GM23338 (cell line): Measurements from ENCODE around the gene CLHC1.

Source experiments
- CREB1 ChIP-seq: fragments of 250-450 bp; sonication (Bioruptor Pico); IDR thresholded peaks from 2 replicates; pipeline ENCODE4 v1.5.0; 2020; ENCODE audit warnings: low read depth, mild to moderate bottlenecking, moderate library complexity
- CTCF ChIP-seq, 2 experiments: fragments of 200-600 bp in 1 of 2; sonication (generic) in 1 of 2; conservative IDR thresholded peaks; 2 replicates each; pipeline versions ENCODE4 v1.5.1 to v1.6.1; 2016 to 2017; ENCODE audit warnings: antibody characterized with exemption in 2 of 2, low read depth in 2 of 2, mild to moderate bottlenecking in 2 of 2, moderate library complexity in 1 of 2
- EZH2 ChIP-seq: fragments of 200-600 bp; sonication (generic); IDR thresholded peaks from one replicate; pipeline ENCODE4 v1.8.0; 2017; ENCODE audit warnings: antibody characterized with exemption, mild to moderate bottlenecking, low read depth; ENCODE audit not compliant: unreplicated experiment
- EZH2phosphoT487 ChIP-seq: fragments of 200-600 bp; sonication (generic); IDR thresholded peaks from one replicate; pipeline ENCODE4 v1.8.1; 2018; ENCODE audit warnings: antibody characterized with exemption; ENCODE audit not compliant: unreplicated experiment
- JUNB ChIP-seq: IDR thresholded peaks from one replicate; pipeline ENCODE4 v1.6.1; 2016; ENCODE audit warnings: antibody characterized with exemption; ENCODE audit not compliant: unreplicated experiment
- NANOG ChIP-seq: IDR thresholded peaks from 2 replicates; pipeline ENCODE4 v1.6.1; 2016; ENCODE audit warnings: antibody characterized with exemption, borderline replicate concordance
- POLR2AphosphoS5 ChIP-seq: IDR thresholded peaks from 2 replicates; pipeline ENCODE4 v1.6.1; 2016; ENCODE audit warnings: antibody characterized with exemption, low read depth
- REST ChIP-seq: IDR thresholded peaks from one replicate; pipeline ENCODE4 v1.6.1; 2018; ENCODE audit warnings: antibody characterized with exemption; ENCODE audit not compliant: unreplicated experiment
- ZNF331 ChIP-seq: fragments of 250-450 bp; sonication (Bioruptor Pico); IDR thresholded peaks from 2 replicates; pipeline ENCODE4 v1.5.0; 2020; ENCODE audit warnings: low read depth, mild to moderate bottlenecking, moderate library complexity
- ZNF462 ChIP-seq: fragments of 250-450 bp; sonication (Bioruptor Pico); IDR thresholded peaks from 2 replicates; pipeline ENCODE4 v1.5.0; 2020; ENCODE audit warnings: mild to moderate bottlenecking, moderate library complexity
- TF ChIP-seq, protein P1 (sequence below): IDR thresholded peaks from 2 replicates; pipeline ENCODE4 v1.6.1; 2016; ENCODE audit warnings: antibody characterized with exemption

GRCh38 chr2:55168221-55169154 is 63.6 kb downstream of the CLHC1 start:
- TF ChIP-seq EZH2phosphoT487, result no peak
- TF ChIP-seq, protein P1, sequence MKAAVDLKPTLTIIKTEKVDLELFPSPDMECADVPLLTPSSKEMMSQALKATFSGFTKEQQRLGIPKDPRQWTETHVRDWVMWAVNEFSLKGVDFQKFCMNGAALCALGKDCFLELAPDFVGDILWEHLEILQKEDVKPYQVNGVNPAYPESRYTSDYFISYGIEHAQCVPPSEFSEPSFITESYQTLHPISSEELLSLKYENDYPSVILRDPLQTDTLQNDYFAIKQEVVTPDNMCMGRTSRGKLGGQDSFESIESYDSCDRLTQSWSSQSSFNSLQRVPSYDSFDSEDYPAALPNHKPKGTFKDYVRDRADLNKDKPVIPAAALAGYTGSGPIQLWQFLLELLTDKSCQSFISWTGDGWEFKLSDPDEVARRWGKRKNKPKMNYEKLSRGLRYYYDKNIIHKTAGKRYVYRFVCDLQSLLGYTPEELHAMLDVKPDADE, result no peak
- TF ChIP-seq CTCF (conservative IDR thresholded peaks at IDR 0.05; ENCODE audit: low read depth in 2 of 2), result peak; percentile 79 to 85
- TF ChIP-seq ZNF331, result no peak
- no peak for TF ChIP-seq POLR2AphosphoS5
- TF ChIP-seq JUNB, result no peak
- no peak for TF ChIP-seq REST
- TF ChIP-seq CREB1, result no peak
- no peak for TF ChIP-seq EZH2
- no peak for TF ChIP-seq NANOG
- TF ChIP-seq ZNF462, result no peak
